OCI-LY3 (cell line): ENCODE results near the gene ST7.

Source experiments
- H2AFZ ChIP-seq: fragments of 200-600, 300-600 bp; shearing (Covaris generic); 2 replicates; pipeline ENCODE4 v1.6.0; 2014; ENCODE audit warnings: antibody characterized with exemption, low read depth, low read length
- H3K27ac ChIP-seq: fragments of 200-600, 300-600 bp; sonication (generic); 2 replicates; pipeline ENCODE4 v1.5.1; 2014; ENCODE audit warnings: mild to moderate bottlenecking, low read length, moderate library complexity, mixed read lengths
- H3K27me3 ChIP-seq: fragments of 200-600, 300-600 bp; sonication (generic); 2 replicates; pipeline ENCODE4 v1.6.1; 2014; ENCODE audit warnings: low read depth, low read length, mixed read lengths
- H3K36me3 ChIP-seq: fragments of 200-600, 300-600 bp; sonication (generic); replicated peaks from 2 replicates; pipeline ENCODE3; 2014; ENCODE audit warnings: low read depth, low read length, mixed read lengths
- H3K4me1 ChIP-seq: fragments of 300-600, 200-600 bp; sonication (generic); 2 replicates; pipeline ENCODE4 v1.6.1; 2014; ENCODE audit warnings: low read length, mixed read lengths
- H3K4me2 ChIP-seq: fragments of 200-600, 300-600 bp; sonication (generic); 2 replicates; pipeline ENCODE4 v1.6.1; 2014; ENCODE audit warnings: low read length, mixed read lengths
- H3K4me3 ChIP-seq: fragments of 300-600, 200-600 bp; sonication (generic); 2 replicates; pipeline ENCODE4 v1.5.1; 2014; ENCODE audit warnings: antibody characterized with exemption, mild to moderate bottlenecking, low read length, moderate library complexity
- H3K79me2 ChIP-seq: fragments of 300-600, 200-600 bp; shearing (Covaris generic); 2 replicates; pipeline ENCODE4 v1.6.1; 2014; ENCODE audit warnings: mild to moderate bottlenecking, low read length, mixed read lengths
- H3K9ac ChIP-seq: fragments of 300-600, 200-600 bp; shearing (Covaris generic); 2 replicates; pipeline ENCODE4 v1.6.0; 2014; ENCODE audit warnings: mild to moderate bottlenecking, low read length, moderate library complexity
- H3K9me3 ChIP-seq: fragments of 200-600, 300-600 bp; shearing (Covaris generic); 2 replicates; pipeline ENCODE4 v1.6.1; 2014; ENCODE audit warnings: low read length, mixed read lengths; ENCODE audit not compliant: insufficient read depth
- H4K20me1 ChIP-seq: fragments of 200-600, 300-600 bp; sonication (generic); 2 replicates; pipeline ENCODE4 v1.6.1; 2016; ENCODE audit warnings: low read length, mixed read lengths; ENCODE audit not compliant: insufficient read depth
- EZH2phosphoT487 ChIP-seq: fragments of 200-600 bp; shearing (Covaris generic); IDR thresholded peaks from 2 replicates; pipeline ENCODE4 v1.6.1; 2018; ENCODE audit warnings: antibody characterized with exemption, mixed run types, low read depth
- TF ChIP-seq, protein P1 (sequence below): fragments of 200-600, 300-600 bp; sonication (generic); IDR thresholded peaks from 2 replicates; pipeline ENCODE4 v1.5.1; 2014; ENCODE audit warnings: antibody characterized with exemption, low read length, low read depth

The ST7 gene

GRCh38 chr7:117064688-117065087, 111.4 kb downstream of the ST7 start:
- no peak overlapping the region for H3K4me2 ChIP-seq

GRCh38 chr7:117065571-117066150, 112.4 kb downstream of the ST7 start:
- H2AFZ ChIP-seq = no peak overlapping the region

More at GRCh38 chr7:117064688-117065087, 111.4 kb downstream of the ST7 start:
- no peaks in the 10 kb centered on the region for H3K9me3 ChIP-seq
- TF ChIP-seq, protein P1, sequence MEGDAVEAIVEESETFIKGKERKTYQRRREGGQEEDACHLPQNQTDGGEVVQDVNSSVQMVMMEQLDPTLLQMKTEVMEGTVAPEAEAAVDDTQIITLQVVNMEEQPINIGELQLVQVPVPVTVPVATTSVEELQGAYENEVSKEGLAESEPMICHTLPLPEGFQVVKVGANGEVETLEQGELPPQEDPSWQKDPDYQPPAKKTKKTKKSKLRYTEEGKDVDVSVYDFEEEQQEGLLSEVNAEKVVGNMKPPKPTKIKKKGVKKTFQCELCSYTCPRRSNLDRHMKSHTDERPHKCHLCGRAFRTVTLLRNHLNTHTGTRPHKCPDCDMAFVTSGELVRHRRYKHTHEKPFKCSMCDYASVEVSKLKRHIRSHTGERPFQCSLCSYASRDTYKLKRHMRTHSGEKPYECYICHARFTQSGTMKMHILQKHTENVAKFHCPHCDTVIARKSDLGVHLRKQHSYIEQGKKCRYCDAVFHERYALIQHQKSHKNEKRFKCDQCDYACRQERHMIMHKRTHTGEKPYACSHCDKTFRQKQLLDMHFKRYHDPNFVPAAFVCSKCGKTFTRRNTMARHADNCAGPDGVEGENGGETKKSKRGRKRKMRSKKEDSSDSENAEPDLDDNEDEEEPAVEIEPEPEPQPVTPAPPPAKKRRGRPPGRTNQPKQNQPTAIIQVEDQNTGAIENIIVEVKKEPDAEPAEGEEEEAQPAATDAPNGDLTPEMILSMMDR = no peak
- TF ChIP-seq EZH2phosphoT487 = no peak
- H3K27ac ChIP-seq = no peak overlapping the region
- no peak overlapping the region for H3K9ac ChIP-seq
- peaks cover 78% of the 10 kb centered on the region for H3K79me2 ChIP-seq
- H3K4me1 ChIP-seq = peaks cover 37% of the 10 kb centered on the region
- peaks cover 9% of the 10 kb centered on the region for H3K36me3 ChIP-seq
- no peaks in the 10 kb centered on the region for H3K27me3 ChIP-seq
- no peak overlapping the region for H2AFZ ChIP-seq
- peaks cover 88% of the 10 kb centered on the region for H4K20me1 ChIP-seq
- no peak overlapping the region for H3K4me3 ChIP-seq

DNA sequence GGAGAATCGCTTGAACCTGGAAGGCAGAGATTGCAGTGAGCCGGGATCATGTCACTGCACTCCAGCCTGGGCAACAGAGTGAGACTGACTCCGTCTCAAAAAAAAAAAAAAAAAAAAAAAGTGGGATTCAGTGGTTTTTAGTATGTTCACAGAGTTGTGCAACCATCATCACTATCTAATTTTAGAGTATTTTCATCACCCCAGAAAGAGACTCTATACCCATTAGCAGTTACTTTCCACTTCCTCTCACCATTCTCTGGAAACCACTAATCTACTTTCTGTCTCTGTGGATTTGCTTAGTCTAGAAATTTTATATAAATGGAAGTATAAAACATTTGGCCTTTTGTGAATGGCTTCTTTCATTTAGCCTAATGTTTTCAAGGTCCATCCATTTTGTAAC, 113.4 kb downstream of the ST7 start:
- Histone ChIP-seq H3K4me3 (no peak overlapping the region), H3K4me2 (no peak overlapping the region)
- TF ChIP-seq EZH2phosphoT487 = no peak
- TF ChIP-seq, protein P1 = no peak

More at GRCh38 chr7:117065571-117066150, 112.4 kb downstream of the ST7 start:
- Histone ChIP-seq H3K36me3 (peaks cover 9% of the 10 kb centered on the region), H3K4me3 (no peak overlapping the region), H3K9ac (no peak overlapping the region), H3K27ac (no peak overlapping the region), H3K79me2 (peaks cover 81% of the 10 kb centered on the region), H3K27me3 (no peaks in the 10 kb centered on the region), H3K9me3 (no peaks in the 10 kb centered on the region), H3K4me1 (peaks cover 37% of the 10 kb centered on the region), H3K4me2 (no peak overlapping the region), H4K20me1 (peaks cover 91% of the 10 kb centered on the region)
- TF ChIP-seq, protein P1 = no peak
- TF ChIP-seq EZH2phosphoT487 = no peak

DNA sequence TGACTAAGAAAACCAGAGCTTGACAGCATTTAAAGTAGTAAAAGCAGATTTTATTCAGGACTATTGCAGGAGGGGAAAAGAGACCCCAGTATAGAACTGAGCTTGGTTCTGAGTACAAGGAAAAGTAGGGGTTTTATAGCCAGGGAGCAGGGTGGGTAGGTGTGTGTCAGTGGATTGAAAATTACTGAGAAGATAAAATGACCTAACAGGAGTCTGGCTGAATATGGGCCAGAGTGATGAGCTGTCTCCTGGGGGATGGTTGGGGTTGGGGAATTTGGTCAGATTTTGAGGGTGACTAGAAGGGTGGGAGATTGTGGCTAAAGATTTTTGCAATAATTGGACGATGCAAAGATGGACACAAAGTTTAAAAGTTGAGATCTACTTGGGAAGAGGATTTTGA, 114.0 kb downstream of the ST7 start:
- no peak overlapping the region for H3K4me3 ChIP-seq
- H3K4me1 ChIP-seq = peaks cover 37% of the 10 kb centered on the region
- peaks cover 89% of the 10 kb centered on the region for H4K20me1 ChIP-seq
- H3K27ac ChIP-seq = no peak overlapping the region
- no peaks in the 10 kb centered on the region for H3K27me3 ChIP-seq
- TF ChIP-seq, protein P1 = no peak
- TF ChIP-seq EZH2phosphoT487 = no peak
- no peak overlapping the region for H2AFZ ChIP-seq
- H3K9ac ChIP-seq = no peak overlapping the region
- H3K9me3 ChIP-seq = no peaks in the 10 kb centered on the region
- H3K79me2 ChIP-seq = peaks cover 82% of the 10 kb centered on the region
- H3K4me2 ChIP-seq = no peak overlapping the region
- H3K36me3 ChIP-seq = peaks cover 9% of the 10 kb centered on the region

More for the DNA sequence above, 113.4 kb downstream of the ST7 start:
- H3K4me1 ChIP-seq = peaks cover 37% of the 10 kb centered on the region
- H3K36me3 ChIP-seq = peaks cover 9% of the 10 kb centered on the region
- H3K27ac ChIP-seq = no peak overlapping the region
- H3K9me3 ChIP-seq = no peaks in the 10 kb centered on the region
- H4K20me1 ChIP-seq = peaks cover 89% of the 10 kb centered on the region
- peaks cover 82% of the 10 kb centered on the region for H3K79me2 ChIP-seq
- no peak overlapping the region for H2AFZ ChIP-seq
- no peak overlapping the region for H3K9ac ChIP-seq
- H3K27me3 ChIP-seq = no peaks in the 10 kb centered on the region
